Glomerular visceral epithelial cell (primary cell): ENCODE data around the gene C11orf86.
"Not testable (repeated sequence)": the region's sequence is repeated elsewhere in the genome, so short reads cannot be mapped to it uniquely, and the experiment has no call there.

Experiments
- DNase-seq: peaks from one replicate; pipeline ENCODE4 v3.0.0-alpha.2; 2016; ENCODE audit errors: extremely low spot score

The C11orf86 gene, protein sequence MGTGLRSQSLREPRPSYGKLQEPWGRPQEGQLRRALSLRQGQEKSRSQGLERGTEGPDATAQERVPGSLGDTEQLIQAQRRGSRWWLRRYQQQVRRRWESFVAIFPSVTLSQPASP

DNA sequence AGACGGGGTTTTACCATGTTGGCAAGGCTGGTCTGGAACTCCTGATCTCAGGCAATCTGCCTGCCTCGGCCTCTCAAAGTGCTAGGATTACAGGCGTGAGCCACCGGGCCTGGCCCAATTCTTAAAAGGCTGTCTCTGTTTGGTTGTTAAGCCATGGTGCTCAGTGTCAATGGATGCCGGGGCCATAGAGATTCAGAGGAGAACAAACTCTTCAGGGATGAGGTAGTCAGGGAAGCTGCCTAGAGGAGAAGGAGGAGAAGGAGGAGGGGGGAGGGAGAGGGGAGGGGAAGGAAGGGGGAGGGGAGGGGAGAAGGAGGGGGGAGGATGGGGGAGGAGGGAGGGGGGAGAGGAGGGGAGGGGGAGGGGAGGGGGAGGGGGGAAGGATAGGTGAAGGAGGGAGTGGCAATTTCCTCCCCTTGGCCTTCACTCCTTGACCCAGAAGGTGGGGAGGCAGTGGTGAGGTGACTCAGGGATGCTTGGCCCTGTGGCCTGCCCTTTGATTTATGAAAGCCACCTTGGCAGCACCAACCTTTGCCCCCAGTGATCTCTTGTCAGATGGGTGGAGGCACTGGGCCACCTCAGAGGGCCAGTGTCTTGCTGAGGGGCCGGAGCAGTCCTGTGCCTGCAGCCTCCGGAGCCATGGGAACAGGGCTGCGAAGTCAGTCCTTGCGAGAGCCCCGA is at the start of gene C11orf86:
Gene C11orf86, plus strand, starts transcription at position 581 of the 681 bp plus-strand sequence. Its CDS starts 59 bp downstream, at position 640.
- no peak for DNase-seq

DNA sequence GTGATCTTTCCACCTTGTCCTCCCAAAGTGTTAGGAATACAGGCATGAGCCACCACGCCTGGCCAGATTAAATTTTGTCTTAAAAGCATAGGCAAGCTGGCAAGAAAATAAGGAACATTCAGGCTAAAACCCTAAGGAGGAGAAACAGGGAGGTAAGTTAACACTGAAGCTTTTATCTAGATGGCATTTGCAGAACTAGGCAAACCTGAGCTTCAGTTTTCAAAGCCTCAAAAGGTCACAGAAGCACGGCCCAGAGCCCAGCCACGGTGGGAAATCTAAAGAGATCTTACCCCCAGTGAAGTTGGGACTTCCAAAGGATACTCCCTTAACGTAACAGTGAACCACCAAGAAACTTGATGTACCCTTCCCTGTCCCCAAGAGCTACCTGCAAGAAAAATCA is 45.4 kb upstream of the C11orf86 start:
- no peak for DNase-seq

DNA sequence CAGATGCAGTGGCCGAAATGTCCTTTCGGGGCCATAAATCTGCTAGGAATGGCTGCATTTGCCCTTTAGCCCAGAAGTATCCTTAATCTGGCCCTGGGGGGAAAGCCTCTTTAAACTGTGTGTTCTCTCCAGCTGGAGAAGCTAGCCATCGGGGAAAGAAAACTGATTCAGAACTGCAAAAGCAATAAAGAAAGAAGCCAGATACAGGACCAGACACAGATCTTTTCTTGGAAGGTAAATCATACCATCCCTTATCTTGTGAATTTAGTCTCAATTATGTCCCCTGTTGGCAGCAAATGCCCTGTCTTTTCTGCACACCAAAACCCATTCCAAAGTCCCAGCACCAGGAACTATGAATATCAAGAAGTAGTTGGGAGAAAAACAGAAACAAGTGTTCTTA is 42.6 kb upstream of the C11orf86 start:
- DNase-seq = no peak

DNA sequence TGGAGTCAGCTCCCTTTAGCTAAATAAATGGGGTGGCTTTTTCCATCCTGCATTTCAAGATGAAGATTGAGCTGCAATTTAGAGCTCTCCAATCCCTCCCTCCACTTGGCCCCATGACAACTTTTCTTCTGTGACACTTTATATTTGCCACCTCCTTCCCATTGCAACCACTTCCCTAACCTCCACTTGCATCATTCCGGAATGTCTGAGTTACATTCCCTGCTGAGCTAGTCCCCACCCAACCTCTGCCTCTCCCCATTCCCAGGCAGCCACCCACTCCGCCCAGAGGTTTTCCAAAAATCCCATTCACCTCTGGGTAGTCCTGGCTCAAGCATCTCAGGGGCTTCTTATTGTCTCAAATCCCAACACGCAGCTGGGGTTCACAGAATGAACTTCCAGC is 41.6 kb upstream of the C11orf86 start:
- DNase-seq = no peak

DNA sequence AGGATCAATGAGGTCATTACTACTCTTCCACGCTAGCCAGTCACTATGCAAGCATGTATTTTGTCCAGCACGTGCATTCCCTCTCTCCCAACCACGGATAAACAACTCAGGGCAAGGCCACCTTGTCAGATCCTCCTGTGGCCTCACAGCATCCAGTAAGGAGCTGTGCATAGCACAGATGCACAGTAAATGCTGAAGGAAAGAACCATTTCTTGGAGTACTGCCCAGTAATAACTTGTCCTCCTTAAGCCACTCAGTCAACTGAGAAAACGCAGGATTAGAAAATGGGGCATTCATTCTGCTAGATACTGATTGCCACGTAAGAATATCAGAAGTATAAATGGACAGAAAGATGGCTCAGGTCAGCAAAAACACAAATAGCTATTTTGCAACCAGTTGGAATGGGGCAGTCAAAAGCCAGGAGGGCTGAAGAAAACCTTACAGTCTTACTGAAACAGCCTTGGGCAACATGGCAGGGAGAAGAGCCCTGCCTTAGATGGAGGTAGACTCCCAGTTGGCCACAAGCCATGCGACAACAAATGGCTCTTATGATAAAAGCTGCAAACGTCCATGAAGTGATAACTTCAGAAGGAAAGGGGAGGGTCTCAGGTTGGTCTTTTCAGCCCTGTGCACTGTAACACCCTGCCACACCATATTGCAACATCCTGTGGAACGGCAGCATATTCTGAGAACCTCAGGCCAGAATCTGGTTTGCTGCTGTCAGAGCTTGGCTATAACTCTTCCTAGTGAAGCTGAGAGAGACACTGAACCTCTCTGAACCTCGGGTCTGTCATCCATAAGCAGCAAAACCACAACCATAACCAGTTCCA is 39.9 kb upstream of the C11orf86 start:
- DNase-seq = no peak

DNA sequence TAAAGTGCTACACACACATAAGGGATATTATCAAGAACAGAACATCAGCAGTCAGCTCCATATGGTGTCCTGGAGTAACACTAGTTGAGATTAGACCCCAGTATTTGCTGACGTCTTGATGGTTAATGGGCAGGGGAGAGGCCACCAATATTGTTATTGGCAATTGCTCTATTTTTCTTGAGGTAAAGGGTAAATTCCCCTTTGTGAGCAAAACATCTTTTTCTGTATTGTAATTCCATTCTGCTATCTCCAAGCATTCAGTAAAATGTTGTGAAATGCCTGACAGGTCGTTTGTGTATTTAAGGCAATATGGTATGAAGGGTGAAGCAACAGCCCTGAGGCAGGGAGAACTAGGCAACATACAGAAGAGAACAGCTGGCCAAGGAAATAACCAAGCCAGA is 38.8 kb upstream of the C11orf86 start:
- DNase-seq = no peak

DNA sequence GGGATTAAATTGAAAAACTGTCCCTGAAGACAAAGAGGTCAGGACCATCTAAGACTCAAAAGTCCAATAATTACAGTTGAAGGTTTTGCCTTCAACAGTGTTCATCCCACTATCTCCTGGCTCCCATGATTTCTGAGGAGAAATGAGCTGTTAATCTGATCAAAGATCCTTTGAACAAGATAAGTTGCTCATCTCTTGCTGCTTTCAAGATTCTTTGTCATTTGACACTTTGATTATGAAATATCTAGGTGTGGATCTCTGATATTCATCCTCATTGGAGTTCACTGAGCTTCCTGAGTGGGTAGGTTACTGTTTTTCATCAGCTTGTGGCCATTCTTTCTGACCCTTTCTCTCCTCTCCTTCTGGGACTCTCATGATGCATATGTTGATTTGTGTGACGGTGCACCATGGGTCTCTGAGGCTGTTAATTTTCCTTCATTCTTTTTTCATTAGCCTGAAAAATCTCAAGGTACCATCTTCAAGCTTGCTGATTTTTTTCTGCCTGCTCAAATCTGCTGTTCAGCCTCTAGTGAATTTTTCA is 37.8 kb upstream of the C11orf86 start:
- no peak for DNase-seq

DNA sequence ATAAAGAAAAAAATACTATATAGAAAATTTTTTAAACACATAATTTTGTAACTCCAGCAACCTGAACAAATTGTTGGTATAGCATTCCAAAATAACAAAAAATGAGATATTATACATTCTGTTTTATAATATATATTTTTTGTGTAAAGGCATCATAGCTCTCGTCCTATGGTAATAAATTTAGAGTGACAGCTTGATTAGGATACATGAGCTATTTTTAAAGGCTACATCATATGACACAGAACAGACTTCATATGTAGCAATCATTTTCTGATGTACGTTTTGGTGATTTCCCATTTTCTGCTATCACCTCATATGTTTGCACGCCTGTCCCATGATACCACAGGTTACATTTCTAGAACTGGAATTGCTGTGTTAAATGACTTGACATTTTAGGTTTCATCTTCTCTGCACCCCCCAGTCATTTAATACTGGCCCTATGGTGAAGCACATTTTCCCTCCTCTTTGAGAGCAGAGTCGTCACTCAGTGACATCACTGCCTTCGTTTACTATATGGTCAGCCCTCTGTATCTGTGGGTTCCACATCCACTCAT is 36.4 kb upstream of the C11orf86 start:
- DNase-seq = no peak

DNA sequence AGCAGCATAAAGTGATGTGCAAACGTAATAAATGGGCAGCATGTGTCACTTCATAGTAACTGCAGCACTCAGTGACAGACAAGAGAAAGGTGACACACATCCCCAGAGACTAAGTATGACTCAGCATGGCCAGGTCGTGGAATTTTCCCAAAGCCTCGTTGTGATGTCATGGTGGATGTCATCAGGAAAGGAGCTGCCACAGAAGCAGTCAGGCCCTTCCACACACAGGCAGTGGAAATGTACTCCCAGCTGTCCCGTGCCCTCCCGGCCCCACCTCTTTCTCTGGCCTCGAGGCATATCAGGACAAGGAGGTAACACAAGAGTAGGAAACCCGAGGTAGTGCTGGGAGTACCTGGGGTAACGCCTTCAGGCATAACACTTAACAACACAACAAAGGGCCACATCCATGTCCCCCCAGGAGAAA is 25.0 kb upstream of the C11orf86 start:
- DNase-seq = peak; percentile 67

DNA sequence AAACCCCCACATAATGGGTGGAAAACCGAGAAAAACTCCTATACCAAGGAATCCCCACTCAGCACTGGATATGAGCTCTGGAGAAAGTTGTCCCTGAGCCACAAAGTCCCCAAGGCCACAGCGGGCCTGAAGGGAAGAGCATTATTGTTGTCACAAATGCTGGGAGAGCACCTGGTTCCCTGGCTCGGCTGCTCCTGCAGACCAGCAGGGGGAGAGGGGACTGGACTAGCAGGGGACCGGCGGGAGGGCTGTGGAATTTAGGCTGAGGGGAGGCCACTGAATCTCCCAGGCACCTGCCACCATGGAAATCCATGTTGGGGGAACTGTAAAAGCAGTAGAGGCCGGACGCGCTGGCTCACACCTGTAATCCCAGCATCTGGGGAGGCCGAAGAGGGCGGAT is 24.0 kb upstream of the C11orf86 start:
- no peak for DNase-seq

DNA sequence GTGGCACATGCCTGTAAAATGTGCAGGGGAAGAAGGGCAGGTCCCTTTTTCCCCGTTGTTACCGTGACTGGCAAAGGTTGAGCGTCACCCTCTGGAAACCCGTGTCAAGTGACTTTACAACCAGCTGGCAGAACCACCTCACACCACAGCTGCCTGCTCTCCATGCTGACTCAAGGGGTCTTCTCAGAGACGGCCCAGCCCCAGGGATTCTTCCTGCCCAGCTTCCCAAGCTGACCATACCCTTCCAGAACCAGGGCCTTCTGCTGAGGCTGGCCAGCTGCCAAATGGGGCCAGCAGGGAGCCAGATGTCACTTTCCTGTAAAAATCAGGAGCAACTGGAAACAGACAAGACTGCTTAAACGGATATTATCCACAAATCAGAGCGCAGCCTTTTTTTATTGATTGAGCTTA is 23.2 kb upstream of the C11orf86 start:
- DNase-seq = no peak

DNA sequence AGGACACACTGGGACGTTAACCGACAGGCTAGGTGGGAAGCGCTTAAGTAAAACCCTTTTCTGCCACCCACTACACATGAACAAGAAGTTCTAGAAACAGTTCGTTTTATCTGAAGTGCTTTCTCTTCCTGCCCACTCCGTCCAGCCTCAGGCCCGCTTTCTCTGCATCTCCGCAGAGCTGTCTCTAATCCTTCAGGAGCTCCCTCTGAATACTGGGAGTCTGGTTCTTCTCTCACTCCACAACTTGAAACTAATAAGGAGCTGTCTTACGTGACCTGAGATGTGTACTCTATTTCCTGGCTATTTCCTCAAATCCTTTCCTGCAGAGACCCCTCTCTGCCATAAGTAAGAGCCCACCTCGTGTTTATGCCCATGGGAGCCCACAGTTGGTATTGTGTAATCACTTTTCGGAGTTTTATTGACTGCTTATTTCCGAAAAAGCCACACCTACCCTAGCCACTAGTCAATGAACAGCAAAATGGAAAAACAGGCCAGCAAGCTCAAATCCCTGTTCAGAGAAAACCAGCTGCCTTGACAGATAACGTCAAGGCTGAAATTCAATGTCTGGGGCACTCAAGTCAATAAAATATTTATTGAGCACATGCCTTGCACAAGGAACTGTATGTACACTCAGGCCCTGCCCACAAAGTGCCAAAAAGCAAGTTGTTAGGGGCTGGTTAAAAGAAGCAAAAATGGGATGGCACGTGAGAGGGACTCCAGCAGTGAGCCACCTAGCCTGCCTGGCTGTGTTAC is 21.8 kb upstream of the C11orf86 start:
- DNase-seq = no peak

DNA sequence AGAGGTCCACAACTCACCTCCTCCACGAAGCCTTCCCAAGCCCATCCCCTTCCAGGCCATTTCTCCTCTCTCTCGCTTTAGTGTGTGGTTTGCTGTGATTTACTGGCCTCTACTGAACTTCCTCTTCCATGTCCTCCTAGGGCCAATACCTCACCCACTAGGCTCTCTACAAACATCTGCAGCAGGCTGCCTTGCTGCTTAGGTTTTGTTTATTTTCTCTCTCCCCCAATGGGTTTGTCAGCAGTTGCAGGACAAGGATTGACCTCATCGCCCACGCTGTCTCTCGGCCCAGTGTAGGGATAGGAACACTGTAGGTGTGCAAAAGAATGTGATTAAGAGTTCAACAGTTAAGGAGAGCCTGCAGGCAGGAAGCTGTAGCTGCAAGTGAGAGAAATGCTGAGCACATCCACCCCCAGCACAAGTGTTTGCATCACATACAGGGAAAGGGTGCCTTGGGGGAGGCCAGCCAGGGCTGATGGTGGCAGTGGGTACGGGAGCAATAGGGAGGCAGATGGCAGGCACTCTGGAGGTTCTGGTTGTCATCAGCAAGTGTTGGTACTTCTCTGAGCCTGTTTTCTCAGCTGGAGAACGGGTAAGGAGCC is 18.3 kb upstream of the C11orf86 start:
- peak; percentile 30 for DNase-seq

DNA sequence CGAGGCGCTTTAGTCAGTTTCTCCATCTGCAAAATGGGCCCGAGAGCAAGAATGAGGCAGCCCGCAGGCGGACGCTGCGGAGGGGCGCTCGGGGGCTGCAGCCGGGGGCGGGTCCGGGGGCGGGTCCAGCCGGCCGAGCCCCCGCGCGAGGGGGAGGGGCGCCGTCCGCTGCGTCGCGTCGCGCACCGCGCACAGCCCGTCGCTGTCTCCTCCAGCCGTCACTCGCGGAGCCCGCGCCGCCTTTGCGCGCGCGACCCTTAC is 17.2 kb upstream of the C11orf86 start:
- no peak for DNase-seq

DNA sequence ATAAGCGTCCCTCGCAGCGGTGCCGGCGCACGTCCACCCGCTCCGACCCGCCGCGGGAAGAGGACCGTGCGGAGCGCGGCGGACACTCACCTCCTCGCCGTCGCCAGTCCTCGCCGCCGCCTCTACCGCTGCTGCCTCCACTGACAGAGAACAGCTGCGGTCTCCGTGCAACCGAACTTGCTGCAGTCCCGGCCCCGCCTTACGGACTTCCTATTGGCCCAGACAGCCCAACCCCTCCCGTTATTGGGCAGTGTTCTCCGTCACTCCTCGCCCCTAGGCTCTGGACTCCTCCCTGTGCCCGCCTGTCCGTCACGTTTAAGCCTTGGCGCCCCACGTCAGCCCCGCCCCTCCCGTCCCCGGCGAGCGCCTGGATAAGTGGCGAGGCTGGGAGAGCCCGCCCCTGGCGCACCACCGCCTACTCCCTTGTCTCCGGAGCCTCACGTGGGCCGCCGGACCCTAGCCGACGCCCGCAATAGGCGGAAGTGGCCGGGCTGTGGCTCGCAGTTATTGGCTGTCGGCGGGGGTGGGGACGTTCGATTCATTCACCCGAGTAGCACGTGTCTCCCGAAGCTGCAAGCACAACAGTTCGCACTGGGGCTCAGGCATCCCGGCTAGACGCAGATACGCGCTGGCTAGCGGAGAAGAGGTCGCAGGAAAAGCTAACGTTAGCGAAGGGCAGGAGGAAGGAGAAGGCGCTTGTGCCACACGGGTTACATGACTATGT is 16.7 kb upstream of the C11orf86 start, which contains the start of gene PC:
Gene PC, minus strand, starts transcription at position 152 of the 724 bp plus-strand sequence. CDS start 86,224 bp downstream, outside the sequence.
- peak; percentile 99 for DNase-seq

DNA sequence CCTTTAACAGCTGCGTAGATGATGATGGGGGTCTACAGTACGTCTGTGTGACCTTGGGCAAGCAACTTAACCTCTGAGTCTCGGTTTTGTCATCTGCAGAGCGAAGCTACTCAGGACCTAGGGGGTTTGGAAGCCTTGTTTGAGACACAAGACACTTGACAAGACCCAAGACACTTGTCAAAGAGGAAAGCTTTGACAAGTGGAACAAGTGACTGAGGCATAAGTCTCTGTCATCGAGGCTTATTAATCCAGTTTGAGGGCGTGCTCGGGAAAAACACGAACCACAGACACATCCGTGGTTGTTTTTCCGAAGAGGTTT is 16.2 kb upstream of the C11orf86 start:
- no peak for DNase-seq

DNA sequence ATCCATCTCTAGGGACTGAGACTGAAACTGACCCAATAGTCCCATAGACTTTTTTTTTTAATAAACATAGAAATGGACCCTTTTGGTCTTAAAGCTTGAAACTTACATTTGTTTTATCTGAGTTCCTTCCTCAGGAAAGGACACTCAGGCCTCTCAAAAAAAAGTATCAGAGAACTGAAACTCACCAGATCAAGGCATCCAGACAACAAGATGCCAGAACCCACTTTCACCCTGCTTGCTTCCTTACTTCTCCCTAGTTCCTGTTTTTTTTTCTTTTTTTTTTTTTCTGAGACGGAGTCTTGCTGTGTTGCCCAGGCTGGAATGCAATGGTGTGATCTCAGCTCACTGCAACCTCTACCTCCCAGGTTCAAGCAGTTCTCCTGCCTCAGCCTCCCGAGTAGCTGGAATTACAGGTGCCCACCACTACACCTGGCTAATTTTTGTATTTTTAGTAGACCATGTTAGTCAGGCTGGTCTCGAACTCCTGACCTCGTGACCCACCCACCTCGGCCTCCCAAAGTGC is 13.4 kb upstream of the C11orf86 start:
- not testable (repeated sequence) for DNase-seq

DNA sequence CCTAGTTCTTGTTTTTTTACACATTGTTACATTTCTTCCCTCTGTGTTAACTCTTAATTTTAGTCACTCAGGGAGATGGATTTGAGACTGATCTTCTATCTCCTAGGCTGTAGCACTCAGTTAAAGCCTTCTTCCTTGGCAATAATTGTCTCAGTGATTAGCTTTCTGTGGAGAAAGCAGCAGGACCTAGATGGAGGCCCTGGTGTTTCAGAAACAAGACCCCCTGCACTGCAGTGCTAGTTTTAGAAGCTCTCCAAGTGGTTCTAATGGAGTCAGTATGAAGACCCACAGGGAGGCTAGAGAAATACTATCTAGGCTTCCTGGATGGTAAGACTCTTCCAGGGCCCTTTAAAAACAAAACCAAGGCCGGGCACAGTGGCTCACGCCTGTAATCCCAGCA is 12.9 kb upstream of the C11orf86 start:
- DNase-seq = no peak

DNA sequence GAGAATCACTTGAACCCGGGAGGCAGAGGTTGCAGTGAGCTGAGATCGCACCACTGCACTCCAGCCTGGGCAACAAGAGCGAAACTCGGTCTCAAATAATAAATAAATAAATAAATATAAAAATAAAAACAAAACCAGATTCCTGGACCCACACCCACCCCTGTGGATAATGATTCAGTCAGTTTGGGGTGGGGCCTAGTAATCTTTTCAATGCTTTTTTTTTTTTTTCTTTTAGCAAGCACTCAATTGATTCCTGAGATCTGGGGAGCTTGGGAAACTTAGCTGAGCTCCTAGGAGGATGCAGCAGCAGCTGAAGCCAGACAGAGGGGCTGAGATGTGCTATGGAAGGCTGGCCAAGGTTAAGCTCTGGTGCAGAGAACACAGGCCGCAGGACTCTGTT is 12.3 kb upstream of the C11orf86 start:
- DNase-seq = no peak

DNA sequence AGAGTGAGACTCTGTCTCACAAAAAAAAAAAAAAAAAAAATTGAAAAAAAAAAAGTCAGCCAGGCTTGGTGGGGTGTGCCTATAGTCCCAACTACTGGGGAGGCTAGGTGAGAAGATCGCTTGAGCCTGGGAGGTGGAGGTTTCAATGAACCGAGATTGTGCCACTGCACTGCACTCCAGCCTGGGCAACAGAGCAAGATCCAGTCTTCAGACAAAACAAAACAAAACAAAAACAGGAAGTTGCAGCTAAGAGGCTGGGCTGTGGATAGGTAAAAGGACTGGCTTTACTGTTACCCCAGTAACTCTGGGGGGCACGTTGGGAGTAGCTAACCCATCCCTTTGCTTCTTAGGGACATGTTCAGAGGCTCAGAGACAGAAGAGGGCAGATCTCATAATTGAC is 10.6 kb upstream of the C11orf86 start:
- DNase-seq = no peak

DNA sequence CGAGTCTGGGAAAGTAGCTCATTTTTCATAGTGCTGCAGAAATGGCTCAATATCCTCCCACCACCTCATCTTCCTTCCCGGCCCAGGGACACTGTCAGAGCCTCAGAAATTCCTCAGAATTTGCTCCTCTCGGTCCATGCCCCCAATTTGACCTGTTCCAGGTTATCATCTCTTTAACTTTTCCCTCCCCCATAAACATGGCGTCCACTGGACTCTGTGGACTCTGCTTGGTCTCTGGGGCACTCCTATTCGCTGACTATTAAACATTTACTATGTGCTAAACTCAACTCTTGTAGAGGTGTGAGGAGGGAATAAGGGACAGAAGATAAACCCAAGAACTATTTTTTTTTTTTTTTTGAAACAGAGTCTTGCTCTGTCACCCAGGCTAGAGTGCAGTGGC is 8.8 kb upstream of the C11orf86 start:
- no peak for DNase-seq
